GM19099 (cell line): ENCODE results near the gene OVOL2.

Experiments
- POLR2A ChIP-seq: IDR thresholded peaks from 3 replicates; pipeline ENCODE4 v1.6.1; 2011; ENCODE audit warnings: low read depth; ENCODE audit not compliant: insufficient read length; ENCODE audit errors: extremely low read depth

The OVOL2 gene

GRCh38 chr20:18057101-18057993 is at the start of gene OVOL2:
Gene OVOL2 (minus strand): TSS chr20:18057916. CDS start chr20:18057634, 282 bp downstream.
- TF ChIP-seq POLR2A = no peak

GRCh38 chr20:18103497-18103896 is 45.8 kb upstream of the OVOL2 start:
- no peak for TF ChIP-seq POLR2A

- TF ChIP-seq POLR2A = no peak
Measured at GRCh38 chr20:18101125-18101810, 43.6 kb upstream of the OVOL2 start.

- no peak for TF ChIP-seq POLR2A
Measured at GRCh38 chr20:18094191-18094590, 36.5 kb upstream of the OVOL2 start.

- no peak for TF ChIP-seq POLR2A
Measured at GRCh38 chr20:18093388-18093787, 35.7 kb upstream of the OVOL2 start.

- TF ChIP-seq POLR2A = no peak
Measured at GRCh38 chr20:18092890-18093289, 35.2 kb upstream of the OVOL2 start.

- no peak for TF ChIP-seq POLR2A
Measured at GRCh38 chr20:18091623-18092022, 33.9 kb upstream of the OVOL2 start.

GRCh38 chr20:18090477-18090876 is 32.8 kb upstream of the OVOL2 start:
- TF ChIP-seq POLR2A = no peak

GRCh38 chr20:18090044-18090443 is 32.3 kb upstream of the OVOL2 start:
- TF ChIP-seq POLR2A = no peak

GRCh38 chr20:18087054-18087453 is 29.3 kb upstream of the OVOL2 start:
- TF ChIP-seq POLR2A = no peak

- TF ChIP-seq POLR2A = no peak
Measured at GRCh38 chr20:18079756-18080353, 22.1 kb upstream of the OVOL2 start.

- TF ChIP-seq POLR2A = no peak
Measured at GRCh38 chr20:18077157-18077556, 19.4 kb upstream of the OVOL2 start.

- no peak for TF ChIP-seq POLR2A
Measured at GRCh38 chr20:18072532-18072931, 14.8 kb upstream of the OVOL2 start.

- TF ChIP-seq POLR2A = no peak
Measured at GRCh38 chr20:18066421-18067333, 9.0 kb upstream of the OVOL2 start.

- TF ChIP-seq POLR2A = no peak
Measured at GRCh38 chr20:18063676-18064075, 6.0 kb upstream of the OVOL2 start.
